HUES6 (cell line): Measurements from ENCODE around the gene SERPINA12.

Source experiments
- H3K27ac ChIP-seq: 2 replicates; pipeline ENCODE4 v1.7.0; 2013; ENCODE audit warnings: low read depth, mild to moderate bottlenecking, low read length, inconsistent platforms
- H3K27me3 ChIP-seq: 2 replicates; pipeline ENCODE4 v1.6.1; 2013; ENCODE audit warnings: low read length; ENCODE audit not compliant: control insufficient read depth, insufficient read depth
- H3K36me3 ChIP-seq: 2 replicates; pipeline ENCODE4 v1.6.1; 2013; ENCODE audit warnings: low read length; ENCODE audit not compliant: control insufficient read depth, insufficient read depth
- H3K4me1 ChIP-seq: 2 replicates; pipeline ENCODE4 v1.6.1; 2013; ENCODE audit warnings: low read length; ENCODE audit not compliant: control insufficient read depth, insufficient read depth
- H3K4me3 ChIP-seq: 2 replicates; pipeline ENCODE4 v1.5.1; 2013; ENCODE audit warnings: low read depth, low read length
- H3K9ac ChIP-seq: one replicate; pipeline ENCODE4 v1.6.1; 2013; ENCODE audit warnings: mild to moderate bottlenecking, low read length
- H3K9me3 ChIP-seq: 2 replicates; pipeline ENCODE4 v1.6.1; 2013; ENCODE audit warnings: low read depth, low read length; ENCODE audit not compliant: control insufficient read depth, insufficient read depth

SERPINA12 gene

DNA sequence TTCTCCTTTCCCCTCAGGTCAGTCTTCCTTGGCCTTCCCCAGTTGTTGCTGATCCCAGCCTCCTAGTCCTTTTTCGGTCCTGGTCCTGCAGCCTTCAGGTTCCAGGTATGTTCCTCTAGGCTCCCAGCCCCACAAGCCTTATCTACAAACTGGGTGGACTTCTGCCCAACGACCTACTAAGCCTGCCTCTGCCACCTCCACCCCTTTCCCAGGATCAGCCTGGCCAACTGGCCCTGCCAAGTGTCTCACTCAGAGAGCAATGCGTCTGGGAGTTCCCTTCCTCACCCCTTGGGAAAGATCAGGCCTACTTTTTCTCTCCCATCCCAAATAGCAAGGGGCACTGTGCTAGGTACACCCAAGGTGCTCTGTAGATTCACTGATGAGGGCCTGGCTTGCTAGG lies at the start of gene SERPINA12:
Gene SERPINA12, minus strand, starts transcription at position 114 of the 400 bp plus-strand sequence. CDS start 11,072 bp downstream, outside the sequence.
- no peaks in the 10 kb centered on the region for H3K36me3 ChIP-seq
- no peak within 1 kb of the TSS for H3K9ac ChIP-seq
- H3K27ac ChIP-seq: no peak within 1 kb of the TSS
- no peak within 1 kb of the TSS for H3K4me3 ChIP-seq
- H3K9me3 ChIP-seq: no peaks in the 10 kb centered on the region
- H3K4me1 ChIP-seq: no peaks in the 10 kb centered on the region
- H3K27me3 ChIP-seq: no peaks in the 10 kb centered on the region

DNA sequence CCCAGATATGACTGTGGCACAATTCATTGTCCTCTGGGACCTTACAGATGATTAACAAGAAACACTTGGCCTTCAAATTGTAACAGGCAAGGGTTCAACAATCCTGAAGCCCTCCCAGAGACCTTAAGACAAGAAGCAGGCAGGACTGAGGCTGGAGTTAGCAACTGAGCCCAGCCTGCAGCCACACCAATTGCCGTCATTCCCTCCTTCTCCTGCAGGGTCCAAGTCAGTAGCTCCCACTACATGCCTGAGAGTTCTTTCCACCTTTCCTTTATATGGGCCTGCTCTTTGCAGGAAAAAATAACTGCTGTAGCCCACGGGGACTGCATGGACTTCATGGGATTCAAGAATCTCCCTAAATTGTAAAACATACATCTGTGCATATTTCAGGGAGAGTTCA lies 49.6 kb upstream of the SERPINA12 start:
- H3K9ac ChIP-seq: no peak overlapping the region
- peaks cover 12% of the 10 kb centered on the region for H3K9me3 ChIP-seq
- H3K27me3 ChIP-seq: no peaks in the 10 kb centered on the region
- no peak overlapping the region for H3K27ac ChIP-seq
- H3K36me3 ChIP-seq: no peaks in the 10 kb centered on the region
- H3K4me1 ChIP-seq: no peaks in the 10 kb centered on the region
- no peak overlapping the region for H3K4me3 ChIP-seq

GRCh38 chr14:94557327-94557726 lies 48.1 kb upstream of the SERPINA12 start:
- Histone ChIP-seq H3K9me3 (peaks cover 12% of the 10 kb centered on the region), H3K27me3 (no peaks in the 10 kb centered on the region), H3K9ac (no peak overlapping the region), H3K4me3 (no peak overlapping the region), H3K4me1 (no peaks in the 10 kb centered on the region), H3K27ac (no peak overlapping the region), H3K36me3 (no peaks in the 10 kb centered on the region)

DNA sequence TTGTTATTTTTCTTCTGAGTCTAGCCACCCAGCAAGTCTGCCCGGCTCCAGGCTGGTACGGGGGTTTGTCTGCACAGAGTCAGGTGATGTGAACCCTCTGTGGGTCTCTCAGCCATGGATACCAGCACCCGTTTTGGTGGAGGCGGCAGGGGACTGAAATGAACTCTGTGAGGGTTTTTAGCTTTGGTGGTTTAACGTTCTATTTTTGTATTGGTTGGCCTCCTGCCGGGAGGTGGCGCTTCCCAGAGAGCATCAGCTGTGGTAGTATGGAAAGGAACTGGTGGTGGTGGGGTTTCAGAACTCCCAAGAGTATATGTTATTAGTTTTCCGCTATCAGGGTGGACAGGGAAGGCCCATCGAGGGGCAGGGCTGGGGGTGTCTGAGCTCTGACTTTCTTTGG lies 46.7 kb upstream of the SERPINA12 start:
- no peak overlapping the region for H3K9ac ChIP-seq
- no peak overlapping the region for H3K4me3 ChIP-seq
- no peak overlapping the region for H3K27ac ChIP-seq
- no peaks in the 10 kb centered on the region for H3K36me3 ChIP-seq
- H3K4me1 ChIP-seq: no peaks in the 10 kb centered on the region
- H3K9me3 ChIP-seq: peaks cover 12% of the 10 kb centered on the region
- H3K27me3 ChIP-seq: no peaks in the 10 kb centered on the region

- no peaks in the 10 kb centered on the region for H3K9me3 ChIP-seq
- peaks cover 4% of the 10 kb centered on the region for H3K4me1 ChIP-seq
- no peak overlapping the region for H3K9ac ChIP-seq
- no peaks in the 10 kb centered on the region for H3K36me3 ChIP-seq
- no peak overlapping the region for H3K27ac ChIP-seq
- no peak overlapping the region for H3K4me3 ChIP-seq
- peaks cover 4% of the 10 kb centered on the region; the same call in 1 of the 2 replicates for H3K27me3 ChIP-seq
Observed at GRCh38 chr14:94550041-94550440, 40.8 kb upstream of the SERPINA12 start.

DNA sequence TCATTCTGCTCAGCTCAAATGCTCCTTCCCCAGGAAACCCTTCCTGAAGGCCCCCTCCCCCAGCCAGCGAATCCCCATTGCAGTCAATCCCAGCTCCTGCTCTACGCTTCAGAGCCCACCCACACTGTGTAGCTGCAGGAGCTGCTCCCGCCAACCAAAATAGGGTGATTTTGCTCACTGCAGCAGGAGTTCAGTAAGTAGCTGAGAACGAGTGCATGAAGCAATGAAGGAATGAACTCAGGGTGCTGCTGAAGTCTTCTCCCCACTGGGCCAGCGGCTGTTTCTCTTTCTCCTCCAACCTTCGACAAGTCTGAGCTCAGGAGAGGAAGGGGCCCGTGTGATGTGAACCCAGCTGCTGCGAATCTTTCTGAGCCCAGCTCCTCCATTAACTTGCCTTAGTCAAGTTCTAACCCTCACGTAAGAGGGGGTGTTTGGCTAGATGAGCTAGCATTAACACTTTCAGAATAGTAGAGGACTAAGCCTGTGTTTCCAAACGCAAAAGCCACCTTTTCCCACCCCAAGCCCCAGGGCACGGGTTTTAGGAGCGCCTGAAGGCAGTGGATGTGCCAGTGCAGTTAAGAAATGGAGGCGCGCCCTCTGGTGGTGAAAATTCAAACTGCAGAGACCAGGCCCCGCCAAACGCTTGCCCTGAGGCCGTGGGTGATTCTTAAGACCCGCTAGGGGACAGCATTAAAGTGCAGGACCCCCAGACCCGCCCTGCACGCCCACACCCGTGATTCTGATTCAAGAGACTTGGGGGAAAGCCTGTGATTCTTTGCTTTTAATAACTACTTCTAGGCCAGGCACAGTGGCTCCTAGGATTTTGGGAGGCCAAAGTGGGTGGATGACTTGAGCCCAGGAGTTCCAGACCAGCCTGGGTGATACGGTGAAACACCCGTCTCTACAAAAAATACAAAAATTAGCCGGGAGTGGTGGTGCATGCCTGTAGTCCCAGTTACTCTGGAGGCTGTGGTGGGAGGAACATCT lies 40.0 kb upstream of the SERPINA12 start:
- H3K9ac ChIP-seq: no peak overlapping the region
- no peak overlapping the region for H3K4me3 ChIP-seq
- H3K36me3 ChIP-seq: no peaks in the 10 kb centered on the region
- H3K27ac ChIP-seq: no peak overlapping the region
- peaks cover 4% of the 10 kb centered on the region; the same call in 1 of the 2 replicates for H3K27me3 ChIP-seq
- H3K4me1 ChIP-seq: peaks cover 10% of the 10 kb centered on the region
- no peaks in the 10 kb centered on the region for H3K9me3 ChIP-seq

DNA sequence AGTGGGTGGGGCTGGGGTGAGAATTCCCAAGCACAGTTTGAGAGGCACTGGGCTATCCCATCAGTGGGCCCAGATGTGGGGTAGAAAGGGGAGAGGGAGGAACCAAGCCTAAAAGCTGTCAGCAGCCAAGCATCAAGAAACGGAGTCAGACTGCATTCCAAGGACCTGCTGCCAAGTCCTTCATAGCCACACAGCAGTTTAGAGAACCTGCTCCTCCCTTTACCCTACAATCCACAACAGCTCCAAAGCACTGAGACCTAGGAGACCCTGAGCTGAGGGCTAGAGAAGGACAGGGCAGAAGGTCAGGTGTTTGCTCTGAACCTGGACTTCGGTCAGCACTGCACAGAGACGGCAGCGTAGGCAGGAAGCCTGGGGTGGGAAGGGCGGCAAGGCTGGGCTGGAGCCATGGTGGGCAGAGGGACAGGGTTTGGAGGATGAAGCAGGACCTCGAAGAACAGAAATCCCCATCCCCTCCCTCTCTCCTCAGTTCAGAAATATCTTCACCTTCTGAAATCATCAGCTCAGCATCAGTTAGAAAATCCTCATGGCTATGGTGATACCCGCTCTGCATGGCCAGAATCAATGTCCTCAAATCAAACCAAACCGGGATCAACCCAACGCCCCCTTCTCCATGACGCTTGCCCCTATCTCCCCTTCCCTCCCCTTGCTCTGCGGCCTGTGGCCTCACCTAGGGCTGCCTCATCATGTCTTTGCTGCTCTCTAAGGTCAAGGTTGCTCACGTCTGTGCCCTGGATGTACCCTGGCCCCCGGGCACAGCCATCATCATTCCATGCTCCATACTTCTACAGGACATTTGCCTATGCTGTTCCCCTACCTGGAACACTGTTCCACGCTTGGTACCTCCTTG lies 39.1 kb upstream of the SERPINA12 start:
- H3K9me3 ChIP-seq: no peaks in the 10 kb centered on the region
- H3K36me3 ChIP-seq: no peaks in the 10 kb centered on the region
- H3K9ac ChIP-seq: no peak overlapping the region
- peaks cover 4% of the 10 kb centered on the region; the same call in 1 of the 2 replicates for H3K27me3 ChIP-seq
- H3K27ac ChIP-seq: no peak overlapping the region
- H3K4me1 ChIP-seq: peaks cover 16% of the 10 kb centered on the region
- H3K4me3 ChIP-seq: no peak overlapping the region

DNA sequence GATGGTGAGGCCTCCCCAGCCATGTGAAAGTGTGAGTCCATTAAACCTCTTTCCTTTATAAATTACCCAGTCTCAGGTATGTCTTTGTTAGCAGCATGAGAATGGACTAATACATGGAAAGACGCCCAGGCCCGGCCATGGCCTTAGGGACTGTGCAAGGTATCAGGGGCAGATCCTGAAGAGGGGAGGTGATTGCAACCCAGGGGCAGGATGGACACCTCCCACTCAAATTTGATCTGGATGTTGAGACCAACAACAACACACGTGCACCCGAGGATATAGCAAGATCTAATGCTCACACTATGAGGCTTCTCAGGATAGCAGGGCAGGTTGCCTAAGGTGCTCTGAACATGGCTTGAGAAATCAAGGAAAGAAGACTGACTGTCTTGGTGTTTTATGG lies 38.5 kb upstream of the SERPINA12 start:
- no peak overlapping the region for H3K9ac ChIP-seq
- peaks cover 21% of the 10 kb centered on the region for H3K4me1 ChIP-seq
- H3K27me3 ChIP-seq: peaks cover 4% of the 10 kb centered on the region; the same call in 1 of the 2 replicates
- no peaks in the 10 kb centered on the region for H3K9me3 ChIP-seq
- H3K36me3 ChIP-seq: no peaks in the 10 kb centered on the region
- no peak overlapping the region for H3K4me3 ChIP-seq
- no peak overlapping the region for H3K27ac ChIP-seq

- Histone ChIP-seq H3K36me3 (no peaks in the 10 kb centered on the region), H3K27ac (no peak overlapping the region), H3K9me3 (no peaks in the 10 kb centered on the region), H3K4me3 (no peak overlapping the region), H3K4me1 (peaks cover 21% of the 10 kb centered on the region), H3K9ac (no peak overlapping the region), H3K27me3 (peaks cover 4% of the 10 kb centered on the region; the same call in 1 of the 2 replicates)
Observed at GRCh38 chr14:94547151-94547680, 37.9 kb upstream of the SERPINA12 start.

- Histone ChIP-seq H3K9ac (no peak overlapping the region), H3K36me3 (no peaks in the 10 kb centered on the region), H3K27me3 (peaks cover 4% of the 10 kb centered on the region; the same call in 1 of the 2 replicates), H3K4me1 (peaks cover 21% of the 10 kb centered on the region), H3K27ac (no peak overlapping the region), H3K9me3 (no peaks in the 10 kb centered on the region), H3K4me3 (no peak overlapping the region)
Observed at GRCh38 chr14:94545131-94545841, 36.0 kb upstream of the SERPINA12 start.
